ENCODE results near the gene KLHL14.

Gene KLHL14

GRCh38 chr18:32742579-32742978 is 30.2 kb downstream of the KLHL14 start:
- no peak for DNase-seq (ENCODE audit: low read depth in 1 of 2, low spot score in 1 of 2)
- Histone ChIP-seq H3K27ac (replicated peaks) (no peak overlapping the region), H3K27me3 (ENCODE audit: insufficient read depth, poor library complexity, severe bottlenecking) (no peaks in the 10 kb centered on the region), H3K4me3 (replicated peaks; ENCODE audit: insufficient read depth, low read length) (no peak overlapping the region)
- TF ChIP-seq GABPA (IDR thresholded peaks at IDR 0.05; ENCODE audit: low read depth) (no peak), CTCF (IDR thresholded peaks at IDR 0.05; ENCODE audit: insufficient read depth, low read length) (no peak), POLR2AphosphoS5 (IDR thresholded peaks at IDR 0.05; ENCODE audit: low read depth) (no peak), REST (IDR thresholded peaks at IDR 0.05; ENCODE audit: insufficient replicate concordance, low read depth) (no peak), SPI1 (IDR thresholded peaks at IDR 0.05; ENCODE audit: borderline replicate concordance, low read depth) (no peak)

- Histone ChIP-seq H3K4me3 (replicated peaks; ENCODE audit: insufficient read depth, low read length) (no peak overlapping the region), H3K27me3 (ENCODE audit: insufficient read depth, poor library complexity, severe bottlenecking) (no peaks in the 10 kb centered on the region), H3K27ac (replicated peaks) (no peak overlapping the region)
- TF ChIP-seq POLR2AphosphoS5 (IDR thresholded peaks at IDR 0.05; ENCODE audit: low read depth) (no peak), REST (IDR thresholded peaks at IDR 0.05; ENCODE audit: insufficient replicate concordance, low read depth) (no peak), SPI1 (IDR thresholded peaks at IDR 0.05; ENCODE audit: borderline replicate concordance, low read depth) (no peak), CTCF (IDR thresholded peaks at IDR 0.05; ENCODE audit: insufficient read depth, low read length) (no peak), GABPA (IDR thresholded peaks at IDR 0.05; ENCODE audit: low read depth) (no peak)
- DNase-seq (ENCODE audit: low read depth in 1 of 2, low spot score in 1 of 2), result no peak
Measured at GRCh38 chr18:32735781-32736180, 37.0 kb downstream of the KLHL14 start.

GRCh38 chr18:32734442-32734841 is 38.4 kb downstream of the KLHL14 start:
- TF ChIP-seq POLR2AphosphoS5 (IDR thresholded peaks at IDR 0.05; ENCODE audit: low read depth) (no peak), SPI1 (IDR thresholded peaks at IDR 0.05; ENCODE audit: borderline replicate concordance, low read depth) (no peak), REST (IDR thresholded peaks at IDR 0.05; ENCODE audit: insufficient replicate concordance, low read depth) (no peak), GABPA (IDR thresholded peaks at IDR 0.05; ENCODE audit: low read depth) (no peak), CTCF (IDR thresholded peaks at IDR 0.05; ENCODE audit: insufficient read depth, low read length) (no peak)
- Histone ChIP-seq H3K27ac (replicated peaks) (no peak overlapping the region), H3K27me3 (ENCODE audit: insufficient read depth, poor library complexity, severe bottlenecking) (no peaks in the 10 kb centered on the region), H3K4me3 (replicated peaks; ENCODE audit: insufficient read depth, low read length) (no peak overlapping the region)
- no peak for DNase-seq (ENCODE audit: low read depth in 1 of 2, low spot score in 1 of 2)
